HG02870 (cell line): ENCODE measurements around the gene PRSS3.
"Not testable (repeated sequence)": the region's sequence is repeated elsewhere in the genome, so short reads cannot be mapped to it uniquely, and the experiment has no call there.

Experiments
- ATAC-seq: cut with Tn5 transposase; IDR thresholded peaks from one replicate; pipeline ENCODE4 v1.9.1; 2021; ENCODE audit warnings: mild to moderate bottlenecking, moderate library complexity; ENCODE audit not compliant: unreplicated experiment

The PRSS3 gene

DNA sequence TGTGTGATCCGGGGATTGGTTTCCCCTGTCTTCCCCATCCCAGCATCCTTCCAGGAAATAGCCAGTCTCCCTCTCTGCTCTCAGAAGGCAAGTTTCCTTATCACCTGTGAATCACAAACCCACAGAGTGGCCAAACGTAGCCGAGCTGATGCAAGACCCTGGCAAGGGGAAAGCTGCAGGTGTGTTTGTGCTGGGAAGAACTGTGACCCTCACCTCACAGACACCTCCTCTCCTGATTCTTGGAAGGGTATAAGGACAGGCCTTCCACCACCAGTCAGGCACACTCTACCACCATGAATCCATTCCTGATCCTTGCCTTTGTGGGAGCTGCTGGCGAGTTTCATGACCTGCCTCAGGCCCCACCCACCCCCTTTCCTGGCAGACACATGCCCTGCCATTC lies at the start of gene PRSS3:
PRSS3 (plus strand) TSS at position 281 of the 400 bp plus-strand sequence; CDS start at position 294, 13 bp downstream.
- no peak for ATAC-seq

DNA sequence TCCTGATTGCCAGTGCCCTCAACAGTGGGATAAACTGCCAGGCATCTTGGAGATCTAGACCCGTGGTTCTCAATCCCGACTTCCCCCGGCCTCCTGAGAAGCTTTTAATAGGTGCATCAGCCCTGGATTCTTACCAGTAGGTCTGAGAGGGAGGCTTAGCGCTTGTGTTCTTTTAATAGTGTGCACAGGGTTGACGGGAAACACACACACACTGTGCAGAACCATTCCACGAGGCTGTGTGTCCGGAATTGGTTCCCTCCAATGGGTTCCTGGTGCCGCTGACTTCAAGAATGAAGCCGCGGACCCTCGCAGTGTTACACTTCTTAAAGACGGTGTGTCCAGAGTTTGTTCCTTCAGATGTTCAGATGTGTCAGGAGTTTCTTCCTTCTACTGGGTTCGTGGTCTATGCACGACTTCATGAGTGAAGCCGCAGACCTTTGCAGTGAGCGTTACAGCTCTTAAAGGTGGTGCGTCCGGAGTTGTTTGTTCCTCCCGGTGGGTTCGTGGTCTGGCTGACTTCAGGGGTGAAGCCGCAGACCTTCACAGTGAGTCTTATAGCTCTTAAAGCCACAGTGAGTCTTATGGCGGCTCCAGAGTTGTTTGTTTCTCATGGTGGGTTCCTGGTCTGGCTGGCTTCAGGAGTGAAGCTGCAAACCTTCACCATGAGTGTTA lies 46.6 kb upstream of the PRSS3 start:
- no peak for ATAC-seq

DNA sequence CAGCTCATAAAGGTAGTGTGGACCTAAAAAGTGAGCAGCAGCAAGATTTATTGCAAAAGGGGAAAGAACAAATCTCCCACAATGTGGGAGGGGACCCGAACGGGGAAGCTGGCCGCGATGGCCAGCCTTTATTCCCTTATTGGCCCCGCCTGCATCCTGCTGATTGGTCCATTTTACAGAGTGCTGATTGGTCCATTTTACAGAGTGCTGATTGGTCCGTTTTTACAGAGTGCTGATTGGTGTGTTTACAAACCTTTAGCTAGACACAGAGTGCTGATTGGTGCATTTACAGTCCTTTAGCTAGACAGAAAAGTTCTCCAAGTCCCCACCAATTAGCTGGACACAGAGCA lies 46.1 kb upstream of the PRSS3 start:
- ATAC-seq: not testable (repeated sequence)

DNA sequence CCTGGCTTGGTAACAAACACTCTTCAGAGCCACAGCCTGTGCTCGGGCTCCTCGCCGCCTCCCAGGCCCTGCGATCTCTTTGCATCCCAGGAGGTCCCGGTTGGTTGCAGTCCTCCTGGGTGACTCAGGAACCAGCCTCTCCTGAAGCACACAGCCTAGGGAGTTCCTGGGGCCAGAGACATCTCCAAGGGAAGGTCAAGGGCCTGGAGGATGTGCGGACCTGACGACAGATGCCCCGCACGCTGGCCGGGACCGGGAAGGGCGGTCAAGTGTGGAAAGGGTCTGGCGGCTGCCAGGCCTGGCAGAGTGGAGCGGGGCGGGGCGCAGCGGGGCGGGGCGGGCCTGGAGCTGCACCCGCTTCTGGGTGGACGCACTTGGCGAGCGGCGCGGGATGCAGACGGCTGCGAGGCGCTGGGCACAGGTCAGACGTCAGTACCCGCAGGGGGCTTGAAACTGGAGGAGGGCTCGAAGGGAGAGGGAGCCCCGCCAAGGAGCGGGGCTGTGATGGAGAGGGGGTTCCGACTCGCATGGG lies 45.0 kb upstream of the PRSS3 start:
- no peak for ATAC-seq

DNA sequence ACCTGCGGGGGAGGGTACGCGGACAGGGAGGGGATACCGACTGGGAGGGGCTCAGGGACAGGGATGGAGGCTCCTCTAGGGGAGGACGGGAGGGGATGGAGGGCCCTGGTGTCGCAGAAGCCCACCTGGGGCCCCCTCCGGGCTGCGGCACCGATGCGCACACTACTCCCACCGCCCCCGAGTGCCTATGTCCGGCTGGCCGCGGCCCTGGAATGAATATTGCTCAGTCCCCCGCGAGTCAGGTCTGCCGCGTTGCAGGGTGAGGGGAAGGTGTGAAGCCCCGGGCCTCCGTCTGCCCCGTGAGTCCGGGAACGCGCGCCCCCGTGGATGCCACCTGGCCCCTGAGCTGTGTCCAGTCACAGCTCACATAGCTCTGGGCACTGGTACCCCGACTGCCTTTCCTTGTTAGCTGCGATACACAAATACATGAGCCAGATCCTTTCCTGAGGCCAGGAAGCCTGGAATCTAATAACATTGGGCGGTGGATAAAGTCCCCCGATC lies 44.5 kb upstream of the PRSS3 start:
- no peak for ATAC-seq

DNA sequence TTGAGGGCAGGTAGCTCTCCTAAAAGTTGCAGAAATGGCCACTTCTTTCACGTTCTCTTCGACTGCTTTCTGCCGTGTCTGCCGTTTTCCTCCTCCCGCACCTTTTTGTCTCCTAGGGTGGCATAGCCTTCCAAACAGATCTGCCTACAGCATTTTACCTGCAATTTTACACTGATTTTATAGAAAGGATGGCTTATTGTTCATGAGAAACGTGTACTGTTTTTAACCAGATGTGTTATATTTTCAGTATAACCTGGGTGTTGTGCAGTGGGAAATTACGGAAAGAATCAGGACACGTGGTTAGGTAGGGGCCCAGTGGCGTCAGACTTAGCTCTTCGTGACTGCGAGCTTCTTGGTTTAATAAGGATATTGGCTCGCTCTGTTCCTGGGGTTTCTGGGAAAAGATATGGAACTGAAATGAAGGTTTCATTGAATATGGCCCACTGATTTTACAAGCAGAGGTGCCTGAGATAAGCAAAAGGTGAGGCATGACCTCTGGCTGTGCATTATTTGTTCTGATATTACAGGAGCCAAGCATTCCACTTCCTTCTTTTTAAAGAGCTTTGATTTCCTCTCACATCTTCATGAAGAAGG lies 43.7 kb upstream of the PRSS3 start:
- no peak for ATAC-seq

DNA sequence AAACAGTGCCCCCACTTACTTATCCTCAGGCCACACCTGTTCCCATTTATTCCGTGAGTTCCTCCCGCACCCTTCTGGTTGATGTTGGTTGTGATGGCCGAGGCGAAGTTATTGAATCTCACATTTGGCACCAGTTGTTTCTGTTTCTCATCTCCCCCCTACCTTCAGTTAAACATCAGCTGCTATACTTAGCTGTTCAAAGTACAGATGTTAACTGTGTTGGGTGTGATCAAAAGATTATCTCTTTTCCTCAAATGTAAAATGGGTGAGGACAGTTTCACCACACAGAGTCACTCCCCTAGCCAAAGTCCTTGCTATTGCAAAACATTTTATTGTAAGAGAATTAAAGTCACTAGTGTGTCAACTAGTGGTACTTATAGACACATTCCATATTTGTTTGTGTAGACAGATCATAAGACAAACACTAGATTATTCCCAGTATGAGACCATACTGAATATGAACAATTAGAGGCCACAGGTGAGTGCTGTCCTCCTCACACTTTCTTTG lies 43.2 kb upstream of the PRSS3 start:
- no peak for ATAC-seq

DNA sequence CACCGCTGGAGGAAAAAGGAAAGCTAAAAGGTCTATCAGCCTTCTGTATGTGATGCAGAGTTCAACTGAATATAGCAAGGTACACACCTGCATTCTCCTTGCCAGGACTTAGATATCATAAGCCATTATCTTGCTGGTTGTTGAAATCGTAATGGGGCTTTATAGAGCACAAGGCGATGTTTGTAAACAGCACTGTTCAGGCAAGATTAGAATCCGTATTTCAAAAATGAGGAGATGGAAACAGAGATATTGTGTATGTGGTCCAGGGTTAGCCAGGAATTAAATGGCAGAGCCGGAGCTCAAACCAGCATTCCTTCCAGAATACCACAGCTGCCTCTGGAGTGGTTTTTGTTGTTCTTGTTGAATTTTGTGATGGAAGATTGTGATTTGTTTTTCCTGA lies 42.6 kb upstream of the PRSS3 start:
- ATAC-seq: not testable (repeated sequence)

DNA sequence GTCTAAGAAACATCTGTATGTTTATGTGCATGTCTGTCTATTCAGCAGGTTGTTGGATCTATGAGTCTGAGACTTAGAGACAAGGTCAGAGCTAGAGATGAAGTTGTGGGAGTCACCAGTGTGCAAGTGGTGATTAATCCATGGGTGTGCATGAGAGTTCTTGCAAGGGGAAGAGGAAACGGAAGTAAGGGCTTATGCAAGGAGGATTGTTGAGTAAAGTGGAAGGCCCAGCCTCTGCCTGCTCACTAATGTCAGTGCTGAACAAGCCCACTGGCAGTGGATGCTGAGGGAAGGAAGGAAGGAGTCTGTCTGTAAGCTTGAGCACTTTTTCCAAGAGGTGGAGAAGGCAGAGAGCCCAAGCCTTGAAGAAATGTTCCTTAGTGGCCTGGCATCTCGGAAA lies 35.7 kb upstream of the PRSS3 start:
- not testable (repeated sequence) for ATAC-seq

DNA sequence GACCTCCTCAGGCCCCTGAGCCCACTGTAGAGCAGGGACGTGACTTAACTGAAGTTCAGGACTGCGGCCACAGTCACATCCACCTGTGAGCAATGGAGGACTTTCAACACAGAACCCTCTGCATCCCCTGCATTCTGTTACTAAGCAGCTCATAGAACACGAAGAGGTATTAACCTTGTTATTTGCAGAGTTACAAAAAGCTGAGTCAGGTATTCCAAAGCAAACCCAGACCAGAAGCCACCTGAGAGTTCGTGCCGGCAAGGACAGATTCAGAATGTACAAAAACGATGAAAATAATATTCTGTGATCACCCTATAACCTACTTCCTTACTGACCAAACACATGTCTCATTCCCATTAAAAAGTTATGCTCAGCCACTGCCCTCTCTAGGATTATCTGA lies 33.0 kb upstream of the PRSS3 start:
- ATAC-seq: no peak

DNA sequence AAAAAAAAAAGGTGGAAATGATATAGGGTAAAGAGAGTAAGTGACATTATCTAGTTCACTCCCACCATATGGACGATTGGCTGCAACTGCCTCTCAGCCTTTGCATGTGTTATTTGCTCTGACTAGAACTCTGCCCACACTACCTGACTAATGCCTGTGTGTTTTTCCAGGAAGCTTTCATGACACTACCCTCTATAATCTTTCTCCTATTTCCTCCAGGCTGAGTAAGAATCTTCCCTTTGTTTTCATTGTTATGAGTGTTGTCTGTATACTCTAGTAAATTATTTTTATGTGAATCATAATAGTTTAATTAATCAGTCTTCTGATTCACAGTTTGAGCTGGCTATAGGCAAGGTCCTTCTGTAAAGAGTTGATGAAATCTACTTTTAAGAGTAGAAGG lies 31.7 kb upstream of the PRSS3 start:
- ATAC-seq: not testable (repeated sequence)

DNA sequence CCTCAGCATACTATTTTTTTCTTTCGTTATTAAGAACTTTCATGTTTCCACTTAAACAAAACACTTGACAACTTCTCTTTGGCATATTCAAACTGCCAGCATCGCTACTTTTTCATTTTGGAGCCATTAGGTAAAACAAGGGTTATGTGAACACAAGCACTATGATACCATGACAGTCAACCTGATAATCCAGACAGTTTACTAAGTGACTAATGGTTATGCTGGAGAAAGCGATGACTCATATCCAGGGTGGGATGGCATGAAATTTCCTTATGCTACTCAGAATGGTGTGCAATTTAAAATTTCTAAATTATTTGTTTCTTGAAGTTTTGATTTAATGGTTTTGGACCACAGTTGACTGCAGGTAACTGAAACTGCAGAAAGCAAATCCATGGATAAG lies 29.9 kb upstream of the PRSS3 start:
- ATAC-seq: no peak

DNA sequence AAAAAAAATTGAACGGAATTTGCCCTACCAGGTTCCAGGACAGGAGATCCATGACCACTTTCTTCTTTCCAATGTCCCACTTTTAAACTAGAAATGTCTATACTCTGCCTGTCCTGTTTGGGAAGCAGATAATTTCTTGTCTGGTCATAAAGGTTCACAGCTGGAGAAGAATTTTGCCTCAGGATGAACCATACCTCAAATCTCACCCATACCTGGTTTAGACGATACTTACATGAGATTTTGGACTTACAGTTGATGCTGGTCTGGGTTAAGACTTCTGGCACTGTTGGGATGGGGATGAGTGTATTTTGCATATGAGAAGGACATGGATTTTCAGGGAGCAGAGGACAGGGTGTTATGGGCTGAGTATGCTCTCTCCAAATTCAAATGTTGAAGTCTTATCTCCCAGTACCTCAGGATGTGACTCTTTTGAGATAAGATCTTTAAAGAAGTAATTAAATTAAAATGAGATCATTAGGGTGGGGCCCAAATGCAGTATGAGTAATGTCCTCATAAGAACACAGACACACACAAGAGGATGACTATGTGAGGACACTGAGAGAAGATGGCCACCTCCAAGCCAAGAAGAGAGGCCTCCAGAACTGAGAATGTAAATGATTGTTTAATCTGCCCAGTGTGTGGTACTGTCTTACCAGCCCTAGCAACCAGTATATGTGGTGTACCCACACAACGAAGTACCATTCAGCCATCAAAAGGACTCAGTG lies 25.0 kb upstream of the PRSS3 start:
- not testable (repeated sequence) for ATAC-seq

DNA sequence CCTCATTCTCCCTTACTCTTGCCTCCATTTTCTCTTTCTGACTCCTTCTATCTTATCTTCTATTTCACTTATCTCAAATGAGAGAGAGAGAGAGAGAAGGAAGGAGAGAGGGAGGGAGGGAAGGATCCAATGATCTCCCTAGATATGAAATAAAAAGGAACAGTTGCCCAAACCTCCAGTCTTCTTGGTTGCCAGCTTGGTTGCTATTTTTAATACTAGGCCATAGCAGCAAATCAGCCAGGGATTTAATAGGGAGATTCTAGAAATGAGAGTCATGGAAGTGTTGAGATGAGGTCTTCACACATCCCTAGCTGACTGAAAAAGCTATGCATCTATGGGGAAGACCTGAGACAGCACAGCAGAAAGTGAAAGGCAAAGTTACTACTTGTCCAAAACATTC lies 22.2 kb upstream of the PRSS3 start:
- ATAC-seq: not testable (repeated sequence)

DNA sequence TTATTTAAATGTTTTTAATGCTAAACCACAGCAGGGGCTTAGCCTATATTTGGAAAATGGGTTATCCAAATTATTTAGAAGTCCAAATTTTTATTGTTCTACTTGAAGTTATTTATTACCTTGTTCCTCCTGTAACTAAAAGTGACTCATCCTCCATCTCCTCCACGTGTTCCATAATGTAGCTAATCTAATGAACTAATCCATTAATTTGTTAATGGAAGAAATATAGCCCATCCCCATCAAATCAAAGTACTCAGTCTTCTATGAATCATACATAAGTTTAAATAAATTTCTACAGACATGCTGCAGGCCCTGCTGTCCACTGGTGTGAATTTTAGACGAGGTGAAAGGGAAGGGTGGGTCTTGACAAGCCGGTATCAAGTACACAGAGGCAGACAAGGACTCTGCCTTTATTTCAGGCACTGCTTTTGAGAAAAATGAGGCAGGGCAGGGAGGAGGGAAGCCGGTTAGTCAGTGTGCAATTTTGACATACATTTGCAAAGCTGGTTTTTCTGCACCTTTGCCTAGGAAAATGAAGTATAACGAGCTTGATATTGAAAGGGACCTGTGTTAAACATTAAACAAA lies 21.2 kb upstream of the PRSS3 start:
- not testable (repeated sequence) for ATAC-seq

DNA sequence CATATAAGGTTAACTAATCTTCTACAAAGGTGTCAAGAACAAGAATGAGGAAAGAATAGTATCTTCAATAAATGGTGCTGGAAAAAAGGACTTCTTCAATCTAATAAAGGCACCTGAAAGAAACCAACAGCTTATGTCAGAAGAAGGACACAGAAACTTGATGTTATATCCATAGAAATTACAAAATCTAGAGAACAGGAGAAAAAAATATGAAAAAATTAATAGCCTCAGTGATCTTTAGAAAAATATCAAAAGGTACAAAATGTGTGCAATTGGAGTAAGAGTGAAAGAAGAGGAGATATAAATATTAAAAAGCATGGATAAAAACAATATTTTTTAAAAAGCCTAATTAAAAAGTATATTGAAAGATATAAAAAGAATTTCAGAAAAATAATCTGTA lies 18.8 kb upstream of the PRSS3 start:
- no peak for ATAC-seq

DNA sequence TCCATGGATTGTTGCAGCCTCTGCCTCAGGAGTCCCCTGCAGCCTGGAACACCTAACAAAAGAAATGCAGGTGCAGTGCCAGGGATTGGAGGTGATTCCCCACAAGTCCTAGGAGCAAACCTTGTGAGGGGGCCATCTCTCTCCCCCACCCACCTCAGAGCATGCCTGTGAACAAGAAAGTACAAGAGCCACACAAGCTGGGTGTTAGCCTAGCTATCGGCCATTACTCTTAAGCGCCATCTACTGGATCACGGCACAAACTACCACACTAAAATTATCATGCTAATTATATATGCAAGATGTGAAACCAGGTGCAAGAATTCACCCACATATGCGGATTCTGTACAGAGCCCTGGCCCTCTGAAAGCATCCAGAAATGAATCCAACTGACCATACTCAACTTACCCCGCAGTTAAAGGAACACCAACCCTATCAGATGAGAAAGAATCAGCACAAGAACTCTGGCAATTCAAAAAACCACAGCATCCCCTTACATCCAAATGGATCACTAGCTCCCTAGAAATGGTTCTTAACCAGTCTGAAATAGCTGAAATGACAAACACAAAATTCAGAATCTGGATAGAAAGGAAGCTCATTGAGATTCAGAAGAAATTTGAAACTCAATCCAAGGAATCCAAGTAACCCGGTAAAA lies 16.5 kb upstream of the PRSS3 start:
- peak; percentile 62 for ATAC-seq

DNA sequence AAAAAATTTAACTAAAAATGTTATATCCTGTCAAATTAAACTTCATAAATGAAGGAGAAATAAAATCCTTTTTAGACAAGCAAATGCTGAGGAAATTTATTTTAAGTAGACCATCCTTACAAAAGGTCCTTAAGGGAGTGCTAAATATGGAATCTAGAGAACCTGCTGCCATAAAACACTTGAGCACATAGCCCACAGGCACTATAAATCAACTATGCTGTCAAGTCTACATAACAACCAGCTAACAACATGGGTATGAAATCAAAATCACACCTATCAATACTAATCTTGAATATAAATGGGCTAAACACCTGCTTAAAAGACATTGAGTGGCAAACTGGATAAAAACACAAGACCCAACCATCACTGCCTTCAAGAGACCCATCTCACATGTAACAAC lies 15.1 kb upstream of the PRSS3 start:
- no peak for ATAC-seq

DNA sequence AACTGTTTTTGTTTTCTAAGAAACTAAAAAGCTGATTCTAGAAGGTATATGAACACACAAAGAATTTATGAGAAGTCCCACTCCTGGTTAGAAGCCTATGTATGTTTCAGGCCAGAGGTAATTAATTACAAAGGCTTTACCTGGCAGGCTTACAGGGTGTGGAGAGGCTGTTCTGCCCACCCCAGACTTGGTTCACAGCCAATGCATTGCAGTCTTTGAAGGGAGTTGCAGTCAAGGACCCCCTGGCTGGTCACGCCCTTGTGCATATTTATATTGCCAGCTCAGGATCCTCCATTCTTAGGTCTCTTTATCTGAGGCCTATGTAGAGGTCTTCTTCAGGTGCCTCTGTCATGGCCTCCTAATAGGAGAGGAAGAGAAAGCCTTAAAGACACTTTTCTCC lies 13.6 kb upstream of the PRSS3 start:
- ATAC-seq: no peak

DNA sequence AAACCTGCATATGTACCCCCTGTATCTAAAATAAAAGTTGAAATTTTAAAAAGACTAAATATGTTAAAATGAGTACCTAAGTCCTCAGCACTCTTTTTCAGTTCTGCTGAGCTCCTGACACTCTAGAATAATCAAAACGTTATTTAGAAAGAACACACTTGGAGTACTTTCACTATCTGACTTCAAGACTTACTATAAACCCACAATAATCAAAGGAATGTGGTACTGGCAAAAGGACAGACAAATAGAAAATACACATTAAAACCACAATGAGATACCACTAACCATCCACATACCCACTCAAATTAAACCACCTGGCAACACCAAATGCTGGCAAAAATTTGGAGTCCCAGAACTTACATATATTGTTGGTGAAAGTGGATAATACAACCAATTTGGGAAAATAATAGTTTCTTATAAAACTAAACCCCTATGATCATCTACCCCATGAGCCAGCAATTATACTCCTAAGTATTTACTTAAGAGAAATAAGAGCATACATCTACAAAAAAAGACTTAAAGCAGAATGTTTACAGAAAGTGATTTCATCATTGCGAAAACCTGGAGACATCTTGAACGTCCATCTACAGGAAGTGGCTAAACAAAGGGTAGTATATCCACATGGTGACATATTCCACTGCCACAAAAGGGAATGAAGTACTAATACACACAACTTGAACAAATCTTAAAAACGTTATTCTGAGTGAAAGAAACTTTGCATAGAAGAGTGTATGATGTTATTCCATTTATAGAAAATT lies 12.8 kb upstream of the PRSS3 start:
- ATAC-seq: no peak
